ENCODE measurements around the gene BOLA2B. TPM values are rescaled to one million over a fixed set of nuclear protein-coding genes. Genes with fewer than 3 reads are reported as not detected.

BOLA2B gene
- total RNA-seq, 1 experiment from 2014 or later = 180 TPM

DNA sequence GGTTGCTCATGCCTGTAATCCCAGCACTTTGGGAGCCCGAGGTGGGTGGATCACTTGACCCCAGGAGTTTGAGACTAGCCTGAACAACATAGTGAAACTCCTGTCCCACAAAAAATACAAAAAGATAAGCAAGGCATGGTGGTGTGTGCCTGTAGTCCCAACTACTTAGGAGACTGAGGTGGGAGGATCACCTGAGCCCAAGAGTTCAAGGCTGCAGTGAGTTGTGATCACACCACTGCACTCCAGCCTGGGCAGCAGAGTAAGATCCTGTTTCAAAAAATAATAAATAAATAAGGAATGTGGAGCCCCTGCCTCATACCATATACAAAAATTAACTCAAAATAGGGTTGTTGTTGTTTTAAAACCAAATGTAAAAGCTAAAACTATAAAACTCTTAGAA lies 36.3 kb downstream of the BOLA2B start:
- no peak overlapping the region for H3K4me2 ChIP-seq (ENCODE audit: low read length)
- ChIA-PET CTCF (no interaction called here), POLR2A (no interaction called here), RAD21 (ENCODE audit: low non-redundant PET in 1 of 2, low total read pairs in 2 of 2, uncharacterized antibody in 2 of 2, unreplicated experiment in 2 of 2) (no interaction called here)
- no peak for TF ChIP-seq REST (IDR thresholded peaks at IDR 0.05; ENCODE audit: low read depth)
- no peak for TF ChIP-seq FOSL1 (IDR thresholded peaks at IDR 0.05; ENCODE audit: low read depth)
- TF ChIP-seq ZFX (IDR thresholded peaks at IDR 0.05) = no peak
- TF ChIP-seq CBX3 (IDR thresholded peaks at IDR 0.05; ENCODE audit: low read depth) = no peak
- TF ChIP-seq ATF3 (IDR thresholded peaks at IDR 0.05) = no peak
- TF ChIP-seq RAD21 (IDR thresholded peaks at IDR 0.05; ENCODE audit: low read depth) = no peak
- TF ChIP-seq JUND (IDR thresholded peaks at IDR 0.05) = no peak
- TF ChIP-seq TCF7L2 (IDR thresholded peaks at IDR 0.05; ENCODE audit: borderline replicate concordance, extremely low read depth, insufficient read depth, insufficient read length) = no peak
- no peak for TF ChIP-seq CEBPB (IDR thresholded peaks at IDR 0.05; ENCODE audit: low read depth)
- TF ChIP-seq ZNF274 (IDR thresholded peaks at IDR 0.05; ENCODE audit: low read depth, low read length) = no peak
- no peak for TF ChIP-seq MAX (IDR thresholded peaks at IDR 0.05)
- no peak for TF ChIP-seq SRF (IDR thresholded peaks at IDR 0.05; ENCODE audit: low read depth)
- TF ChIP-seq EGR1 (IDR thresholded peaks at IDR 0.05; ENCODE audit: low read depth) = no peak
- TF ChIP-seq ELF1 (IDR thresholded peaks at IDR 0.05; ENCODE audit: borderline replicate concordance, low read depth) = no peak
- TF ChIP-seq POLR2AphosphoS5 (IDR thresholded peaks at IDR 0.05; ENCODE audit: low read depth, low read length) = no peak
- TF ChIP-seq CTCF (IDR thresholded peaks at IDR 0.05 in 2 of 3, conservative IDR thresholded peaks at IDR 0.05 in 1 of 3; ENCODE audit: borderline replicate concordance in 1 of 3, insufficient read depth in 1 of 3, low read depth in 2 of 3, low read length in 2 of 3) = no peak
- TF ChIP-seq POLR2A (IDR thresholded peaks at IDR 0.05; ENCODE audit: borderline replicate concordance, extremely low read depth, insufficient read depth, insufficient read length) = no peak
- TF ChIP-seq SIN3A (IDR thresholded peaks at IDR 0.05; ENCODE audit: low read depth) = no peak
- no peak overlapping the region for H3K9ac ChIP-seq (ENCODE audit: low read length)
- no peaks in the 10 kb centered on the region for H3K9me2 ChIP-seq (ENCODE audit: insufficient read depth)
- H3K27ac ChIP-seq (ENCODE audit: low read depth, low read length) = no peak overlapping the region
- no TSS peak for BruUV-seq (replicated peaks)
- no peaks in the 10 kb centered on the region for H3K4me1 ChIP-seq (ENCODE audit: control insufficient read depth in 1 of 2, insufficient read depth in 2 of 2, low read length in 2 of 2)
- H3K9me3 ChIP-seq (ENCODE audit: control insufficient read depth in 1 of 2, insufficient read depth in 1 of 2, low read depth in 1 of 2, low read length in 2 of 2) = no peaks in the 10 kb centered on the region
- intact Hi-C loops (cut with micrococcal nuclease) = no loop called here
- no peak overlapping the region for H2AFZ ChIP-seq (ENCODE audit: low read depth, low read length, poor library complexity, severe bottlenecking)
- ATAC-seq (no peak), DNase-seq (ENCODE audit: low read depth, low spot score) (no peak)
- H3K36me3 ChIP-seq (ENCODE audit: control insufficient read depth in 1 of 2, insufficient read depth in 2 of 2, low read length in 2 of 2) = no peaks in the 10 kb centered on the region
- H3K79me2 ChIP-seq (ENCODE audit: insufficient read depth, low read length) = no peaks in the 10 kb centered on the region
- H4K20me1 ChIP-seq (ENCODE audit: insufficient read depth) = no peaks in the 10 kb centered on the region
- no peaks in the 10 kb centered on the region for H3K27me3 ChIP-seq (ENCODE audit: insufficient read depth, low read length)
- no peak overlapping the region for H3K4me3 ChIP-seq (replicated peaks in 1 of 2; ENCODE audit: low read depth in 1 of 2, low read length in 2 of 2)
